Subcutaneous adipose tissue (tissue), 4 donors: ENCODE results near the gene STPG3. TPM values are rescaled to one million over a fixed set of nuclear protein-coding genes. Genes with fewer than 3 reads are reported as not detected.

ENCODE experiments used
- CTCF ChIP-seq: fragments of 450-650 bp; IDR thresholded peaks from one replicate; pipeline ENCODE4 v1.5.1; 2016; ENCODE audit warnings: low read depth, mild to moderate bottlenecking, control low read depth, antibody characterized with exemption, moderate library complexity
- total RNA-seq, 4 donors: library from RNA; depleted of rRNA; stranded (reverse); fragments of >200 nt; gene quantifications; one replicate each; pipeline ENCODE4 v1.1.0, GENCODE V29; 2016

The STPG3 gene
- total RNA-seq, 4 donors from 2014 or later: not detected

DNA sequence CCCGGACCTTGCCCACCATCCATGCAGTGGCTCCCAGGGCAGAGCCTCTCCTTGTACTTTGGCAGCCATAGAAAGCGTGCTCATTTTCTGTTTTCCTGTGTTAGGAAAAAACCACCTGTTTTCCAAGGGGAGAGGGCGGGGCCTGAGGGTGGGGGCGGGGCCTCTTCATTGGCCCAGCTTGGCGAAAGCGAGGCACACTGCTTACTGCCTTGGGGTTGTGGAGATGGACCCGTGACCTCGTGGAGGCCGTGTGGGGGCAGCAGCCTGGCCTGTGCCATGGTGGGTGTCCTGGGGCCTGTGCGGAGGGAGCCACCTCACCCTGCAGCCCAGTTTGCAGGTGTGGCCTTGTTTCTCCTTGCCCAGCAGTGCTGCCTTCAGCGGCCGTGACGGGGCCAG lies 22.0 kb downstream of the STPG3 start:
- TF ChIP-seq CTCF: no peak

- TF ChIP-seq CTCF: no peak
Observed at GRCh38 chr9:137273611-137274320, 22.7 kb downstream of the STPG3 start.

- TF ChIP-seq CTCF: no peak
Observed at GRCh38 chr9:137275203-137275587, 24.1 kb downstream of the STPG3 start.

- no peak for TF ChIP-seq CTCF
Observed at GRCh38 chr9:137275588-137276472, 24.7 kb downstream of the STPG3 start.

DNA sequence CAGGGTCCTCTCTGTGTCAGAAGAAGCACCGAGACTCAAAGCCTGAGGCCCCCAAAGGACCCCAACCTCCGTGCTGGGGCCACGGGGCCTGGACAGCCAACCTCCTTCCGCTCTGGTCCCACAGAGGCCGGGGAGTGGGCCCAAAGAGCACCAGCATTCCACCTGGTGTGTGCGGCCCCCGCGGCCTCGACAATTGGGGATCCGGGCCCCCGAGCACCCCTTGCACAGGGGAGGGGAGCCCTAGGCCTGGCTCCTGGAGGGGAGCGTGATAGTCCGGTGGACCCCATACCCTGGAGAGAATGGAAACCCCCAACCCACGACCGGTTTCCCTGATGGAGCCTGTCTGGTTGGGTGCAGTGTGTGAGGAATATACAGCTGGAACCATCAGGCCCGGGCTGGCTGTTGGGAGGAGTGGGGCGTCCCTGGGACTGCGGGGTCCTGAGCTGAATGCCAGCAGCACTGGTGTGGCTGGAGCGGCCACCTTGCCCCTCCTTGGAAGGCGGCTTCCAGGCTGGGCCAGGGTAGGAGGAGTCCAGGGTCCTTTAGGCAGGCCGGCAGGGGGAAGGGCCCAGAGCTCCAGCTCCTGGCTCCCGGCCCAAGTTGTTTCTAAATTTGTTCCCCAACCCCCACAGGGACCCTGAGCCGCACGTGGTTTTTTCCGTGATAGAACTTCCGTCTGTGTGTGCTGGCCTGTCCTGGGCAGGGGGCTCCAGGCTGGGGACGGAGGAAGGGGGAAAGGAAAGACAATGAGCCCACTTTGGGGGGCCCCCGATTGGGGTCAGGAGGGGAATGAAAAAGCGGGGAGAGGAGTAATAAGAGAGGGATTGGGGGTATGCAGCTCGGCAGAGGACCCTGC lies 25.6 kb downstream of the STPG3 start:
- no peak for TF ChIP-seq CTCF

- no peak for TF ChIP-seq CTCF
Observed at GRCh38 chr9:137277329-137278041, 26.4 kb downstream of the STPG3 start, which contains the start of gene TOR4A. Gene TOR4A (plus strand): TSS chr9:137277726. CDS start chr9:137278690, 964 bp downstream.
